ENCODE data around the gene CTF1.
A peak's percentile ranks its signal among the peaks of the same experiment; 100 is the strongest.

- TF ChIP-seq CTCF (conservative IDR thresholded peaks at IDR 0.05; ENCODE audit: low read length) = 0 out of 2 replicates have a peak, but pooled peaks have one; percentile 27
- no peak for TF ChIP-seq EZH2phosphoT487 (IDR thresholded peaks at IDR 0.05; ENCODE audit: borderline replicate concordance, low read depth, low read length)
Observed at GRCh38 chr16:30874821-30875717, 21.3 kb upstream of the CTF1 start.

Data from OCI-LY7 (cell line).